HG03135 (cell line): Measurements from ENCODE around the gene LITAF.
A peak's percentile ranks its signal among the peaks of the same experiment; 100 is the strongest.

Source experiments
- ATAC-seq: cut with Tn5 transposase; IDR thresholded peaks from one replicate; pipeline ENCODE4 v1.9.1; 2021; ENCODE audit warnings: mild to moderate bottlenecking, moderate library complexity; ENCODE audit not compliant: unreplicated experiment

The LITAF gene

GRCh38 chr16:11586856-11587642, at the start of gene LITAF:
Gene LITAF (minus strand): TSS chr16:11586919. CDS start chr16:11556730, 30,189 bp downstream.
- peak; percentile 54 for ATAC-seq

- no peak for ATAC-seq
Observed at GRCh38 chr16:11636172-11636721, 49.5 kb upstream of the LITAF start.

- no peak for ATAC-seq
Observed at GRCh38 chr16:11635679-11636171, 49.0 kb upstream of the LITAF start.

GRCh38 chr16:11635113-11635652, 48.5 kb upstream of the LITAF start:
- no peak for ATAC-seq

GRCh38 chr16:11634312-11634711, 47.6 kb upstream of the LITAF start:
- no peak for ATAC-seq

- ATAC-seq = no peak
Observed at GRCh38 chr16:11633113-11633512, 46.4 kb upstream of the LITAF start.

GRCh38 chr16:11632455-11632939, 45.8 kb upstream of the LITAF start:
- ATAC-seq = no peak

GRCh38 chr16:11631214-11631613, 44.5 kb upstream of the LITAF start:
- no peak for ATAC-seq

GRCh38 chr16:11630768-11631056, 44.0 kb upstream of the LITAF start:
- ATAC-seq = no peak

GRCh38 chr16:11630046-11630767, 43.5 kb upstream of the LITAF start:
- ATAC-seq = no peak

GRCh38 chr16:11629071-11630030, 42.6 kb upstream of the LITAF start:
- ATAC-seq = no peak

GRCh38 chr16:11627822-11628457, 41.2 kb upstream of the LITAF start:
- ATAC-seq = no peak

- no peak for ATAC-seq
Observed at GRCh38 chr16:11627292-11627663, 40.6 kb upstream of the LITAF start.

GRCh38 chr16:11626657-11627291, 40.1 kb upstream of the LITAF start:
- ATAC-seq = no peak

GRCh38 chr16:11625769-11626168, 39.0 kb upstream of the LITAF start:
- ATAC-seq = no peak

- ATAC-seq = no peak
Observed at GRCh38 chr16:11624636-11625607, 38.2 kb upstream of the LITAF start.

GRCh38 chr16:11624205-11624604, 37.5 kb upstream of the LITAF start:
- ATAC-seq = no peak

- no peak for ATAC-seq
Observed at GRCh38 chr16:11621920-11622651, 35.4 kb upstream of the LITAF start.
